ENCODE data around the gene MIB1.

Gene MIB1

DNA sequence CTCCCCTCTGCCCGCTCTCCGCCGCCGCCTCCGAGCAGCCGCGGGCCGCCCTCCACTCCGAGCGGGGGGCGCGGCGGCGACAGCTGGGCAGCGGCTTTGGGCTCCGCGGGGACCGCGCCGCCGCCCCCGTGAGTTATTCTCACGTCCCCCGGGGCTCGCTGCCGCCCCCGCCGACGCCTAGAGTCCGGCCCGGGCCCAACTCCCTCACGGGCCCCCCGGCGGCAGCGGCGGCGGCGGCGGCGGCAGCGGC, 645 bp downstream of the MIB1 start:
- H3K4me3 Mint-ChIP-seq = peak overlapping the region; percentile 91
- H3K4me1 Mint-ChIP-seq = peaks cover 46% of the 10 kb centered on the region
- peaks cover 36% of the 10 kb centered on the region for H3K36me3 Mint-ChIP-seq (ENCODE audit: low read depth)
- peak; percentile 78 for DNase-seq
- TF ChIP-seq, protein P1, sequence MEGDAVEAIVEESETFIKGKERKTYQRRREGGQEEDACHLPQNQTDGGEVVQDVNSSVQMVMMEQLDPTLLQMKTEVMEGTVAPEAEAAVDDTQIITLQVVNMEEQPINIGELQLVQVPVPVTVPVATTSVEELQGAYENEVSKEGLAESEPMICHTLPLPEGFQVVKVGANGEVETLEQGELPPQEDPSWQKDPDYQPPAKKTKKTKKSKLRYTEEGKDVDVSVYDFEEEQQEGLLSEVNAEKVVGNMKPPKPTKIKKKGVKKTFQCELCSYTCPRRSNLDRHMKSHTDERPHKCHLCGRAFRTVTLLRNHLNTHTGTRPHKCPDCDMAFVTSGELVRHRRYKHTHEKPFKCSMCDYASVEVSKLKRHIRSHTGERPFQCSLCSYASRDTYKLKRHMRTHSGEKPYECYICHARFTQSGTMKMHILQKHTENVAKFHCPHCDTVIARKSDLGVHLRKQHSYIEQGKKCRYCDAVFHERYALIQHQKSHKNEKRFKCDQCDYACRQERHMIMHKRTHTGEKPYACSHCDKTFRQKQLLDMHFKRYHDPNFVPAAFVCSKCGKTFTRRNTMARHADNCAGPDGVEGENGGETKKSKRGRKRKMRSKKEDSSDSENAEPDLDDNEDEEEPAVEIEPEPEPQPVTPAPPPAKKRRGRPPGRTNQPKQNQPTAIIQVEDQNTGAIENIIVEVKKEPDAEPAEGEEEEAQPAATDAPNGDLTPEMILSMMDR (IDR thresholded peaks at IDR 0.05) = no peak
- H3K27ac Mint-ChIP-seq = no peak overlapping the region
- peaks cover 8% of the 10 kb centered on the region for H3K27me3 Mint-ChIP-seq (ENCODE audit: low read depth, poor library complexity)
- peaks cover 23% of the 10 kb centered on the region for H3K9me3 Mint-ChIP-seq

DNA sequence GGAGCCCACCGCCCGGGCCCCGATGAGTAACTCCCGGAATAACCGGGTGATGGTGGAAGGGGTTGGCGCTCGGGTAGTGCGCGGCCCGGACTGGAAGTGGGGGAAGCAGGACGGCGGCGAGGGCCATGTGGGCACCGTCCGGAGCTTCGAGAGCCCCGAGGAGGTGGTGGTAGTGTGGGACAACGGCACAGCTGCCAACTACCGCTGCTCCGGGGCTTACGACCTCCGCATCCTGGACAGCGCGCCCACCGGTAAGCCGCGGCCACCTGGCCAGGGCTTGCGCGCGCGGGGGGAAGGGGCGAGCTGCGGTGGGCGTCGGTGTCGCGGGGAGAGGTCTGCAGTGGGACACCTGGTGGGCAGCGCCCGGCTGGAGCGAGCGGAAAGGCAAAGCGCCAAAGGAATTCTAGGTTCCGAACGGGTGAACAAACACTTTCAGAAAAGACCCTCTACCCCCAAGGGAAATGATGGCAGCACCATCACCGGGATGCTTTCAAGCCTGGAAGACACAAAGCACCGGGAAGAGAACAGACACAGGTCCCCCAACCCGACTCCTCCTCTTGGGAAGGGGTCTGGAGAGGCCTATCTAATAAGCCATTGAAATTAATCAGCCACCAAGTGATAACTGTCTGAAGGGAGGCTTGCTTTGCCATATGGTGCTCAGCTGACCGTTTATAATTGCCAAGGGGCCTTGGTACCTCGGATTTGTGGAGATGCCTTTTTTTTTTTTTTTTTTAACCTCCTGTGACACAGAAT, 1.1 kb downstream of the MIB1 start:
- H3K27ac Mint-ChIP-seq = peak overlapping the region; percentile 92
- peaks cover 18% of the 10 kb centered on the region for H3K9me3 Mint-ChIP-seq
- TF ChIP-seq, protein P1 (IDR thresholded peaks at IDR 0.05) = no peak
- peak overlapping the region; percentile 91 for H3K4me3 Mint-ChIP-seq
- H3K4me1 Mint-ChIP-seq = peaks cover 48% of the 10 kb centered on the region
- DNase-seq = peak; percentile 51
- peaks cover 4% of the 10 kb centered on the region for H3K27me3 Mint-ChIP-seq (ENCODE audit: low read depth, poor library complexity)
- H3K36me3 Mint-ChIP-seq (ENCODE audit: low read depth) = peaks cover 33% of the 10 kb centered on the region

DNA sequence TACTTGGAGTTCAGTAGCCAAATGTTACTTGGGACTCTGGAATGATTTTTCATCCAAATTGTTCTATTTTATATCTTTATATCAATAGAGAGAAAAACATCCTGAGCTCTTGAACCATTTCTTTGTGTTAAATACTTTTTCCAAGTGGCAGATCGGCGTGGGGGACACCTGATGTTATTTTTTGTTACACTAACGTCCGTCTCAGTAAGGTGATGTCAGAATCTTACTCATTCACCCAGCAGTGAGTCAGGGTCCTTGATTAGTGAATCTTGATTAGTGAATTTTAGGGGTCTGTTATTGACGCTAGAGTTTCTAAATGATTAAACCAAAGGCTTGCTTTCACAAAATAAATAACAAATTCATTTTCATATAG, 1.7 kb downstream of the MIB1 start:
- peak overlapping the region; percentile 91 for H3K4me3 Mint-ChIP-seq
- H3K27me3 Mint-ChIP-seq (ENCODE audit: low read depth, poor library complexity) = peaks cover 2% of the 10 kb centered on the region
- peaks cover 12% of the 10 kb centered on the region for H3K9me3 Mint-ChIP-seq
- H3K36me3 Mint-ChIP-seq (ENCODE audit: low read depth) = peaks cover 28% of the 10 kb centered on the region
- DNase-seq = no peak
- peak overlapping the region; percentile 92 for H3K27ac Mint-ChIP-seq
- peaks cover 54% of the 10 kb centered on the region for H3K4me1 Mint-ChIP-seq
- TF ChIP-seq, protein P1 (IDR thresholded peaks at IDR 0.05) = no peak

DNA sequence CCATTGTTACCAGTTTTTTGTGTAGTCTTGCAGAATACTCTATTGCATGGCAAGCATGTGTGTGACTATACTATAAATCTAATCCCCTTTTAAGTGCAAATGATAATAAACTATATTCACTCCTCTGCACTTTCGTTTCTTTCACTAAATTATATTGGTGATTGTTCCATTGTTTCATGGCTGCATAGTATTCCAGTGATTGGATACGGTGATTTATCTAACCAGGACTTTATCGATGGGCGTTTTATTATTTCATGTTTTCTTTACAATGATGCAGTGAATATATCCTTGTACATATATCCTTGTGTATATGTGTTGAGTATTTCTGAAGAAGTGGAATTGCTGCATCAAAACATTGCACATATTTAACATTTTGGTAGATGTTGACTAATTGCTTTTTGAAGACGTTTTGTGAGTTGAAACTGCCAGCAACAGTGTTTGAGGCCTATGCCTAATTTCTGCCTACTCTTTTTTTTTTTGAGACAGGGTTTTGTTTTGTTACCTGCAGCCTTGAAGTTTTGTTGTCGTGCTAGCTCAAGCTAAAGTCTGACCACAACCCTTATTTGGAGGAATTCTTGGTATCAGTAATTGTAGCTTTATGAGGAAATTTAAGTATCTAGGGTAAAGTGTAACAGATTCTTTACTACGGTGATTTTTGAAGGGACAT, 2.7 kb downstream of the MIB1 start:
- Mint-ChIP-seq H3K9me3 (peaks cover 2% of the 10 kb centered on the region), H3K36me3 (ENCODE audit: low read depth) (peaks cover 24% of the 10 kb centered on the region), H3K27me3 (ENCODE audit: low read depth, poor library complexity) (peaks cover 2% of the 10 kb centered on the region), H3K4me1 (peaks cover 60% of the 10 kb centered on the region), H3K27ac (no peak overlapping the region), H3K4me3 (peak overlapping the region; percentile 76)
- no peak for DNase-seq
- TF ChIP-seq, protein P1 (IDR thresholded peaks at IDR 0.05) = no peak

DNA sequence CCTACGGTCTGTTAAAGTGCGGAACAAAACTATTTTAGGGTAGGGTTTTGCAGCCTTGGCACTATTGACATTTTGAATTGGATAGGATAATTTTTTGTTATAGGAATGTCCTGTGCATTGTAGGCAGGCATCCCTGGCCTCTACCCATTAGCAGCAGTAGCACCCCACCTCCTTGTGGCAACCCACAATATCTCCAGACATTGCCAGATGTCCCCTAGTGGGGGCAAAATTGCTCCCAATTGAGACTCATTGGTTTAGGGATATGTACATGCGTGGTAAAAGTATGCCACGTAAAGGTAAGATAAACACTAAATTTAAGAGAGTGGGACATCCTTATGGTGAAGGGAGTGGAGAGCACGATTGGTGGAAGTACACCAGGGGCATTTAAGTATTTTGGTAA, 4.6 kb downstream of the MIB1 start:
- TF ChIP-seq, protein P1 (IDR thresholded peaks at IDR 0.05) = no peak
- Mint-ChIP-seq H3K9me3 (no peaks in the 10 kb centered on the region), H3K4me1 (peaks cover 55% of the 10 kb centered on the region)

DNA sequence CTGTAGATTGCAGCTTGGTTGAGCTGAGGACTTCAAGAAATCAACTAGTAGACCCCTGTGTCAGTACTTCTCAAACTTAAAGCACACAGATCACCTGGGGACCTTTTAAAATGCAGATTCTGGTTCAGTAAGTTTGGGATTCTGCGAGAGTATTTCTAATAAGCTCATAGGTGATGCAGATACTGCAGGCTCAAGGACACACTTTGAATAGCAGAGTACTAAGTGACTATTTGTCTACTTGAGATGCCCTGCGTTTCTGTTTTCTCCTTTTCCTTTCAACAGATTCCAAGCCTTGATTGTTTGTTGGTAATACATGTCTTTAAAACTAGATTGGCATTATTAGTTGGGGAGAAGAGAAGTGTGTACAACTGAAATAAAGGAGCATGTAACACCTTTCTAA, 6.7 kb downstream of the MIB1 start:
- Mint-ChIP-seq H3K27ac (no peak overlapping the region), H3K27me3 (ENCODE audit: low read depth, poor library complexity) (peaks cover 2% of the 10 kb centered on the region), H3K9me3 (no peaks in the 10 kb centered on the region), H3K36me3 (ENCODE audit: low read depth) (peaks cover 38% of the 10 kb centered on the region), H3K4me1 (peaks cover 52% of the 10 kb centered on the region), H3K4me3 (no peak overlapping the region)
- TF ChIP-seq, protein P1 (IDR thresholded peaks at IDR 0.05) = no peak
- no peak for DNase-seq

More for the DNA sequence above, 4.6 kb downstream of the MIB1 start:
- Mint-ChIP-seq H3K27ac (no peak overlapping the region), H3K27me3 (ENCODE audit: low read depth, poor library complexity) (peaks cover 2% of the 10 kb centered on the region), H3K4me3 (no peak overlapping the region), H3K36me3 (ENCODE audit: low read depth) (peaks cover 34% of the 10 kb centered on the region)
- no peak for DNase-seq
